ENCODE measurements around the gene ZNF750.
A peak's percentile ranks its signal among the peaks of the same experiment; 100 is the strongest.

The ZNF750 gene

GRCh38 chr17:82863383-82863940 lies 23.6 kb upstream of the ZNF750 start:
- Histone ChIP-seq H3K4me3 (ENCODE audit: low read length) (no peak overlapping the region), H2AFZ (ENCODE audit: low read length) (no peak overlapping the region), H3K9me2 (replicated peaks; ENCODE audit: insufficient read depth, low read length) (no peaks in the 10 kb centered on the region), H3K4me1 (ENCODE audit: low read length) (peaks cover 24% of the 10 kb centered on the region), H3K27me3 (replicated peaks; ENCODE audit: insufficient read depth, low read length) (no peaks in the 10 kb centered on the region), H3K9me3 (replicated peaks; ENCODE audit: insufficient read depth, low read length) (no peaks in the 10 kb centered on the region), H3K27ac (ENCODE audit: low read length) (peak overlapping the region; percentile 85), H3K4me2 (ENCODE audit: low read depth, low read length) (peak overlapping the region; percentile 53), H3F3A (ENCODE audit: insufficient read depth, low read length) (peaks cover 18% of the 10 kb centered on the region), H3K9ac (ENCODE audit: low read length) (peak overlapping the region; percentile 44; the same call in 1 of the 2 replicates), H3K79me2 (ENCODE audit: low read length) (peaks cover 16% of the 10 kb centered on the region), H4K20me1 (ENCODE audit: insufficient read depth, low read length) (no peaks in the 10 kb centered on the region), H3K36me3 (replicated peaks; ENCODE audit: insufficient read depth, low read length) (no peaks in the 10 kb centered on the region)
- DNase-seq, result no peak
- TF ChIP-seq CTCF (IDR thresholded peaks at IDR 0.05; ENCODE audit: low read length), result no peak
- no peak for TF ChIP-seq EZH2 (optimal IDR thresholded peaks at IDR 0.05; ENCODE audit: low read depth, low read length)
- no peak for TF ChIP-seq EZH2phosphoT487 (IDR thresholded peaks at IDR 0.05; ENCODE audit: low read length)

GRCh38 chr17:82862737-82863382 lies 23.0 kb upstream of the ZNF750 start:
- no peaks in the 10 kb centered on the region for H4K20me1 ChIP-seq (ENCODE audit: insufficient read depth, low read length)
- peaks cover 24% of the 10 kb centered on the region for H3K4me1 ChIP-seq (ENCODE audit: low read length)
- TF ChIP-seq EZH2phosphoT487 (IDR thresholded peaks at IDR 0.05; ENCODE audit: low read length) (no peak), EZH2 (optimal IDR thresholded peaks at IDR 0.05; ENCODE audit: low read depth, low read length) (no peak), CTCF (IDR thresholded peaks at IDR 0.05; ENCODE audit: low read length) (no peak)
- DNase-seq, result no peak
- no peaks in the 10 kb centered on the region for H3K27me3 ChIP-seq (replicated peaks; ENCODE audit: insufficient read depth, low read length)
- no peak overlapping the region for H2AFZ ChIP-seq (ENCODE audit: low read length)
- H3K9me2 ChIP-seq (replicated peaks; ENCODE audit: insufficient read depth, low read length), result no peaks in the 10 kb centered on the region
- H3K9me3 ChIP-seq (replicated peaks; ENCODE audit: insufficient read depth, low read length), result no peaks in the 10 kb centered on the region
- H3K27ac ChIP-seq (ENCODE audit: low read length), result peak overlapping the region; percentile 85; the same call in 1 of the 2 replicates
- no peak overlapping the region for H3K4me3 ChIP-seq (ENCODE audit: low read length)
- peaks cover 15% of the 10 kb centered on the region for H3K79me2 ChIP-seq (ENCODE audit: low read length)
- H3K9ac ChIP-seq (ENCODE audit: low read length), result no peak overlapping the region
- no peak overlapping the region; the same call in 1 of the 2 replicates for H3K4me2 ChIP-seq (ENCODE audit: low read depth, low read length)
- no peaks in the 10 kb centered on the region for H3K36me3 ChIP-seq (replicated peaks; ENCODE audit: insufficient read depth, low read length)
- peaks cover 18% of the 10 kb centered on the region for H3F3A ChIP-seq (ENCODE audit: insufficient read depth, low read length)

- Histone ChIP-seq H3K27ac (ENCODE audit: low read length) (no peak overlapping the region), H3K27me3 (replicated peaks; ENCODE audit: insufficient read depth, low read length) (no peaks in the 10 kb centered on the region), H3K4me2 (ENCODE audit: low read depth, low read length) (no peak overlapping the region), H3F3A (ENCODE audit: insufficient read depth, low read length) (peaks cover 18% of the 10 kb centered on the region), H3K79me2 (ENCODE audit: low read length) (peaks cover 12% of the 10 kb centered on the region), H3K9ac (ENCODE audit: low read length) (no peak overlapping the region), H3K4me1 (ENCODE audit: low read length) (peaks cover 24% of the 10 kb centered on the region), H2AFZ (ENCODE audit: low read length) (no peak overlapping the region), H3K9me3 (replicated peaks; ENCODE audit: insufficient read depth, low read length) (no peaks in the 10 kb centered on the region), H3K9me2 (replicated peaks; ENCODE audit: insufficient read depth, low read length) (no peaks in the 10 kb centered on the region), H4K20me1 (ENCODE audit: insufficient read depth, low read length) (no peaks in the 10 kb centered on the region), H3K36me3 (replicated peaks; ENCODE audit: insufficient read depth, low read length) (no peaks in the 10 kb centered on the region), H3K4me3 (ENCODE audit: low read length) (no peak overlapping the region)
- no peak for DNase-seq
- TF ChIP-seq CTCF (IDR thresholded peaks at IDR 0.05; ENCODE audit: low read length), result no peak
Observed at GRCh38 chr17:82862191-82862590, 22.4 kb upstream of the ZNF750 start.

Data from MM.1S (cell line).